ENCODE results near the gene ZDHHC14.
"Not testable (repeated sequence)": the region's sequence is repeated elsewhere in the genome, so short reads cannot be mapped to it uniquely, and the experiment has no call there.

The ZDHHC14 gene

GRCh38 chr6:157684620-157685299 lies 303.8 kb downstream of the ZDHHC14 start:
- DNase-seq = peak in 1 of 51 donors; percentile 5

GRCh38 chr6:157685596-157686280 lies 304.7 kb downstream of the ZDHHC14 start:
- DNase-seq = no peak

GRCh38 chr6:157688275-157688959 lies 307.4 kb downstream of the ZDHHC14 start:
- no peak for DNase-seq

- no peak for DNase-seq
Observed at GRCh38 chr6:157688960-157689599, 308.1 kb downstream of the ZDHHC14 start.

- DNase-seq = no peak
Observed at GRCh38 chr6:157689875-157690274, 308.9 kb downstream of the ZDHHC14 start.

GRCh38 chr6:157690441-157691210 lies 309.6 kb downstream of the ZDHHC14 start:
- no peak for DNase-seq

- DNase-seq = not testable (repeated sequence)
Observed at GRCh38 chr6:157691621-157692020, 310.6 kb downstream of the ZDHHC14 start.

GRCh38 chr6:157693867-157694266 lies 312.9 kb downstream of the ZDHHC14 start:
- DNase-seq = no peak

- no peak for DNase-seq
Observed at GRCh38 chr6:157695301-157696040, 314.5 kb downstream of the ZDHHC14 start.

- no peak for DNase-seq
Observed at GRCh38 chr6:157699777-157700636, 319.0 kb downstream of the ZDHHC14 start.

- not testable (repeated sequence) for DNase-seq
Observed at GRCh38 chr6:157706351-157706750, 325.4 kb downstream of the ZDHHC14 start.

- no peak for DNase-seq
Observed at GRCh38 chr6:157706883-157707282, 325.9 kb downstream of the ZDHHC14 start.

GRCh38 chr6:157707576-157707975 lies 326.6 kb downstream of the ZDHHC14 start:
- DNase-seq = no peak

- DNase-seq = no peak
Observed at GRCh38 chr6:157708239-157708638, 327.2 kb downstream of the ZDHHC14 start.

GRCh38 chr6:157708933-157709332 lies 327.9 kb downstream of the ZDHHC14 start:
- DNase-seq = no peak

- DNase-seq = no peak
Observed at GRCh38 chr6:157709555-157709954, 328.6 kb downstream of the ZDHHC14 start.

GRCh38 chr6:157710604-157711003 lies 329.6 kb downstream of the ZDHHC14 start:
- DNase-seq = no peak

- no peak for DNase-seq
Observed at GRCh38 chr6:157711060-157711459, 330.1 kb downstream of the ZDHHC14 start.

GRCh38 chr6:157712585-157713295 lies 331.8 kb downstream of the ZDHHC14 start:
- no peak for DNase-seq

All from hypothalamus (tissue), 51 donors.